HG03378 (cell line): ENCODE results near the gene CLOCK.

ENCODE experiments used
- ATAC-seq: cut with Tn5 transposase; IDR thresholded peaks from one replicate; pipeline ENCODE4 v1.9.1; 2021; ENCODE audit warnings: mild to moderate bottlenecking, moderate library complexity; ENCODE audit not compliant: unreplicated experiment

The CLOCK gene

GRCh38 chr4:55393461-55394320, 153.0 kb downstream of the CLOCK start:
- no peak for ATAC-seq

- ATAC-seq, result no peak
Observed at GRCh38 chr4:55386840-55387239, 159.9 kb downstream of the CLOCK start.

GRCh38 chr4:55386073-55386472, 160.6 kb downstream of the CLOCK start:
- peak; percentile 88 for ATAC-seq

GRCh38 chr4:55385201-55385649, 161.5 kb downstream of the CLOCK start:
- no peak for ATAC-seq

- no peak for ATAC-seq
Observed at GRCh38 chr4:55382488-55383003, 164.2 kb downstream of the CLOCK start.

- ATAC-seq, result no peak
Observed at GRCh38 chr4:55381502-55381901, 165.2 kb downstream of the CLOCK start.

GRCh38 chr4:55380576-55380975, 166.1 kb downstream of the CLOCK start:
- ATAC-seq, result no peak

GRCh38 chr4:55378617-55379467, 167.9 kb downstream of the CLOCK start:
- ATAC-seq, result no peak
